ENCODE data around the gene SLC19A1.

DNA sequence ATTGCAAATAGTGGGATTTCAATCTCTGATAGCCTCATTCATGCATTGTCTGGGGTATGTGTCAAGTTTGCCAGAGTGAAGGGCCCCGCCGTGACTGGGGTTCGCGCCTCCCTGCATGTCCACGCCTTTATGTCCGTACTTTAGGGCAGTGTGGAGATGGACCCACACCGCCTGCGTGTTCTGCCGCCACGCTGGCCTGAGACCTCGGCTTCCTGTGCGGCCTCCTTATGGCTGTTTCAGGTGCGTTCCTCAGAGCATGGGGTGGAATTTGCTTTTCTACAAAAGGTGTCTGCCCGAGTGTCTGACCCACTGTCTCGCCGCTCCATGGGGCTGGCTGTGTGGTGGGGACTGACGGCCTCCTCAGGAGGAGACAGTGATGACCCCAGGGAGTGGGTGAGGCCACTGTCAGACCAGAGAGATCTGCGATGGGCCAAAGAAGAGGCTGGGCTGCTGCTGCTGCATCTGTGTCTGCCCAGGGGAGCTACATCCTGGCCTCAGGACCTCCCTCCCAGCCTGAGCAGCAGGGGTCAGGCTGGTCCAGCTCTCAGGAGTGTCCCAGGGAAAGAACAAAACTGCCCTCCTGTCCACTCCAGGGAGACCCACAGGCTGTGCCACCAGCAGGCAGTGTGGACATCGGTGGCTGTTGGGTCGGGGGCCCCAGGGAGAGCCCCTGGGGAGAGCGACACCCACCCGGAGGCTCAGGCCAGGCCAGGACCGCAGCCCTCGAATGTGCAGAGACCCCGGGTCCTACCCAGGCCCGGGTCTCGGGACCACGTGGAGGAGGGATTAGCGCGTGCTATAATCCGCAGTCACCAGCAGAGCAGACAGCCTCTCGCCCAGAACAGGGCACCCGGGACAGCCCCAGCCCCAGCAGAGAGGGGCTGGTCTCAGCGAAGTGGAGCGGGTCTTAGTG, 9.8 kb upstream of the SLC19A1 start:
- TF ChIP-seq, protein P1, sequence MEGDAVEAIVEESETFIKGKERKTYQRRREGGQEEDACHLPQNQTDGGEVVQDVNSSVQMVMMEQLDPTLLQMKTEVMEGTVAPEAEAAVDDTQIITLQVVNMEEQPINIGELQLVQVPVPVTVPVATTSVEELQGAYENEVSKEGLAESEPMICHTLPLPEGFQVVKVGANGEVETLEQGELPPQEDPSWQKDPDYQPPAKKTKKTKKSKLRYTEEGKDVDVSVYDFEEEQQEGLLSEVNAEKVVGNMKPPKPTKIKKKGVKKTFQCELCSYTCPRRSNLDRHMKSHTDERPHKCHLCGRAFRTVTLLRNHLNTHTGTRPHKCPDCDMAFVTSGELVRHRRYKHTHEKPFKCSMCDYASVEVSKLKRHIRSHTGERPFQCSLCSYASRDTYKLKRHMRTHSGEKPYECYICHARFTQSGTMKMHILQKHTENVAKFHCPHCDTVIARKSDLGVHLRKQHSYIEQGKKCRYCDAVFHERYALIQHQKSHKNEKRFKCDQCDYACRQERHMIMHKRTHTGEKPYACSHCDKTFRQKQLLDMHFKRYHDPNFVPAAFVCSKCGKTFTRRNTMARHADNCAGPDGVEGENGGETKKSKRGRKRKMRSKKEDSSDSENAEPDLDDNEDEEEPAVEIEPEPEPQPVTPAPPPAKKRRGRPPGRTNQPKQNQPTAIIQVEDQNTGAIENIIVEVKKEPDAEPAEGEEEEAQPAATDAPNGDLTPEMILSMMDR (conservative IDR thresholded peaks at IDR 0.05), result no peak
- no peak for TF ChIP-seq ZFX (IDR thresholded peaks at IDR 0.05)

All from C4-2B (cell line).